Stimulated activated naive CD4-positive, alpha-beta T cell treated with Interleukin-2 at 50 U/mL for 16 hours (primary cell): Measurements from ENCODE around the gene DOCK1.

Experiments
- DNase-seq: peaks from one replicate; lab custom pipeline; 2025; lab: John Stamatoyannopoulos, UW

Gene DOCK1

DNA sequence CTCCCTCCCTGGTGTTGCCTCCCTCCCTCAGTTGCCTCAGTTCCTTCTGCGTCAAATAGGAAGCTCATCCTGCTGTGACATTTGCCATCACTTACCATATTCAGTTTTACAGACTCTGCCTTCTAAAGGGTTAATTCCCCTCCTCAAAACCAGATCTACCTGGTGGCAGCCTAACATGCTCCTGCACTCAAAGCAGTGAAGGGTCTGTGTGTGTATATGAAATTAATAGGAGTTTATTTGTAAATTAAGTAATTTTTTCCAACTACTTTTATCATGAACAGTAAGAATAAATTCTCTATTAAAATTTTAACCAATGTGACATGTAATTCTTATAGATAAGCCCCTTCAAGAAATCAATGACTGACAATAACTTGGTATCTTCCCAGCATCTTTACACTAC, 449.8 kb downstream of the DOCK1 start:
- DNase-seq = no peak

DNA sequence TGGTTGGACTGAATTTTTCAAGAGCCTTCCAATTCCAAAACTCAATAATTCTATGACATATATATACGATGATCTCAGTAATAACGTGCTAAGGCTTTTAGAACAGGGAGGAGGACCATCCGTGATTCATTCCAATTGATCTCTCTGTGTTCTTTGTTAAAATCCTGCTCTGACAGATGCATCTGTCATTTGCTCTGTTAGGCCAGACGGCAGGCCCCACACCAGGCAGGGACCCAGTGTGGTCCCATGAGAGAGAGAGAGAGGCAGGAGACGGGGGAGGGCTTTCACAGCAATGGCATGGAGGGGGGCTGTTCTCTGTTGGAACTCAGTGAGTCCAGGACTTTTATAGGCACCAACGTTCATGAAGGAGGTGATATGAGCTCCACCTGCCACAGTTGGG, 451.1 kb downstream of the DOCK1 start:
- no peak for DNase-seq

DNA sequence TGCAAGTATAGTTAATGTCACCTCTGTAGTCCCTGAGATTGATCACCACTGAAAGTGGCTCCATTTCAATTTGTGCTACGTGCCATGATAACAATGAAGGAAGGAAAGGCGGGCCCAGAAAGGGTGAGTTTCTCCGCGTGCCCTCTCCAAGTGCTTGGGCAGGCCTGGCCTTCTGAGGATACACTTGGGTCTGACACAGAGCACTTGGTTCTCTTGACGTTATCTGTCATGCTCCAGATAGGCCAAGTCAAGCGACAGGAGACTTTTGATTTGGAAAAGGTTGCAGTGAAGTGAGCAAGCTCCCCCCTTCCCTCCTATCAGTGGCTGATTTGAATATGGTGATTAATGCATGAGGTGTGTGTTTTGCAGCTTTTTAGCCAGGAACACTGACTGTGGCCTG, 452.0 kb downstream of the DOCK1 start:
- no peak for DNase-seq

DNA sequence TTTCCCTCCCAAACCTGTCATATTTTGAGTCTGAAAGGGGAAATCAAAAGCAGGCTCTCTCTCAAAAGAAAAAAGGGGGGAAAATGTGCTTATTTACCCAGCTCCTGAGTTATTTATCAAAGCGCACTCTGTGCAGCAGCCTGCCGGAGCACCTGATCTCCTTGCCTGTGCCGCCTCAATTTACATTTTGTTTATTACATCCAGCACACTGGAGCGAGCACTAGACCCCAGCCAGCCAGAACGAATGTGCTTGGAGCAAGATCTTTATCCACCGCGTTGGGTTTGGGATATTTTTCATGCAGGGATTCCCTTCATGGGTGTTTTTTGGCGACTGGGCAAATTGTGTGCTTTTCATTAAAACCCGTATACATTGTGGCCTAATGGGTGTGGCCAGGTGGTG, 453.1 kb downstream of the DOCK1 start:
- DNase-seq = no peak

DNA sequence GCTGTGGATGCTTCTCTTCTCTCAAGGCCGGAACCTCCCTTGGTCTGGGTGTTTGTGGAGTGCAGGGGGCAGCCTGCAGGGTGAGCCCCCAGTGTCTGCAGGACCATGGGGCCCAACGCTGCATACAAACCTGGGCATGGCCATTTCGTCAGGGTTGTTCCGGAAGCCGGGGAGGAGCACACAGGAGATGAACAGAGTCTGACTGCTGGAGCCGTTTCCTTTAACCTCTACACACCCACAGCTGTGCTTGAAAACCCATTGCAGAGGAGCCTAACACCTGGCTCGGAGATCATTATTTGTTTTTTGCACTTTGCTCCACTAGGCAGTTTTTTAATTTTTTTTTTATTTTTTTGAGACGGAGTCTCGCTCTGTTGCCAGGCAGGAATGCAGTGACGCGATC, 458.8 kb downstream of the DOCK1 start:
- DNase-seq = no peak

DNA sequence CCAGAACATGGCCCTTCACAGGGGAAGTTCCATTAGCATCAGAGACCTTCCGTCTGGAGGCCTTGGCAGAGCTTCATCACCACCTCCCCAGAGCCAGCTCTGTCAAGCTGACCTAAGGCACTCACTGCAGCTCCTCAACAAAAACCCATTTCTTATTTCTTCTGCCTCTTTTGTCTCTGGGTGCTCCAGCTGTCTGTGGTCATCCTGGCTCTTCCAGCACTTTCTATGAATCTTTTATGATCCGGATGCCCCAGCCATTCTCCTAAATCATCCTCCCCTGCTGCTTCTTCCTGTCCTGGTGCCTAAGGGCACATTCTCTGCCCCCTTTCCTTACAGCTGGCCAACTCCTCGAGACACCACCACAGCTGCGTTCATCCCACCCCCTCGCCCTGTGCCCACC, 462.9 kb downstream of the DOCK1 start:
- DNase-seq = no peak

DNA sequence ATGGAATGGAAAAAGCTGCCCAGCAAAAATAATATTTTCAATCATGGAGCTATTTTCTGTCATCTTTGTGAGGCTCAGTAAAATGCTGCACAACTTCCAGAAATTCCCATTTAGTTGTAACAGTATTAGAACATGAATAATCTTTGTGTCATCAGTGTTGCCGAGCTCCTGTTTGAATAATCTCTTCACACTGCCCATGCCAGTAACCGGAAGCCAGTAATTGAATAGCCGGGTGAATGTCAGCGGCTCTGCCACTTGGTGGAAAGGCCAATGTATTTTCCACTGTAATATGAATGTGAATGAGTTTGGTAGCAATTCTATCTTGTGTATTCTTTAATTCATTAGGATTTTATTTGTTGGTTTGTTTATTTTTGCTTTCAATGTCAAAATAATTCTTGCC, 463.7 kb downstream of the DOCK1 start:
- no peak for DNase-seq

DNA sequence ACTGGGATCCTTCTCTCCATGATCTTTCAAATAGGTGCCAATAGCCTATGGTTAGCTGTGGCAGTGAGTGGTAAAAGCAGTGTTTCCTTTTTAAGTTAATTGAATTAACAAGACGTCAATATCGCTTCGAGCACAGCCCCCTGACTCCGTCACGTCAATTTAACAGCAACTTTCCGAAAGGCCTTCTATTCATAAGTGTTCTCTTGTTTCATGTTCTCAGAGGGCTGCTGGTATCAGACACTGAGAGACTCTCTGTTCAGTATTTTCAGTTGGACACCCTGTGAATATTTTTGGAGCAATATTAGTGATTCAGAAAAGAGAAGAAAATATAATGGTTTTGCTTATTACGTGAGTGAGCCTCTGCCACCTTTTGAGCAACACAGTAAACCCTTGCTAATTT, 465.4 kb downstream of the DOCK1 start:
- DNase-seq = no peak

DNA sequence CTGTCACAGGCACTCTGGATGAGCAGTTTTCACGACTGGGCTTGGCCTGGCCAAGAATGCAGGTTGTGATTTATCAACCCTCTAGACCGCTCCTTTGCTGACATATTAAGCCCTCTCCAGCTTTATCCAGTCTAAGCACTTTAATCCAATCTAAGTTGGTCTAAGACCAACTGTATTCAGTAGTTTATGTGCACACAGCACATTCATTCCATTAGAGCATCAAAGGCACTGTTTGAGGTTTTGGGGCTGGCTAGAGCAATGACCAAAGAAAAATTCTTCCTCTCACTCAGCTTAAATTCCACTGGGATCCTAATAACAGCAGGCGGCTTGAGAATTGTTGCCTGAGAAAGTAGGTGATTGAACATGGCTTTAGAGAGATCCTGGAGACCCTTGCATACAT, 467.1 kb downstream of the DOCK1 start:
- no peak for DNase-seq

DNA sequence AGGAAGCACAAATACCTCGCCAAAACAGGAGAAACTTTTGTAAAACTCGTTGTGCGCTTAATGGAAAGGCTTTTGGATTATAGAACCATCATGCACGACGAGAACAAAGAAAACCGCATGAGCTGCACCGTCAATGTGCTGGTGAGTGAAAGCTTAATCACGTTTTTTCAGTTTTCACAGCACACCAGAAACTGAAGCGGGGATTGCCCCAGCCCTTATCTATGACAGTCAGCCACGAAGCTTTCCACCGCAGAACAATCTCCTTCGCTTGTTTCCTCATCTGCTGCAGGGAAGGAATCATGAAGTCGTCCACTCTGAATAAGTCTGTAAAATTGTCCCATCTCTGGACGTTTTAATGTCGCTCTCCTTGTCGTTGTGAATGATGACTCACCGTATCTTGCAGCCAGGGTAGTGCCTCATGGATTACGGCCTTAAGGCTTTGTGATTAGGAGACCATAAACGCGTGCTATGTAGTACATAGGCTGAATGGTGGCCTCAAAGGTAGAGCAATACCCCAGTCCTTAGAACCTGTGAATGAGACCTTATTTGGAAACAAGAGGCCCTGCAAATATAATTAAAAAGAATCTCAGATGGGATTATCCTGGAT, 468.9 kb downstream of the DOCK1 start:
- DNase-seq = no peak

DNA sequence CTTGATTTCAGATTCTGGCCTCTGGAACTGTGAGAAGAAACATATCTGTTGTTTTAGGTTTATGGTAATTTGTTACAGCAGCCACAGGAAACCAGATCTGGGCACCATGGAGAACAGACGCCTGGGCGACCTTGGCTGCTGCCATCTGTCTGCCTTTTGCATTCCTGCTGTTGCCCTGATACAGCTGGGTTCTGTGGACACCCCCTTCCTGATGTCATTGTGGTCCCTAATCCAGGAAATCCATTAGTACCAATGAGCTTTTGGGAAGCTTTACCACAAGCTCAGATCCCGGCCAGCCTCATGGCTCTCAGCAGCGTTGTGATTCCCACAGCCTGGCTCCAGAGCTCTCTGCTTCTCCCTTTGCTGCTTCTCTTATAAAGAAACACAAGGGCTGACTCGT, 469.7 kb downstream of the DOCK1 start:
- DNase-seq = no peak

DNA sequence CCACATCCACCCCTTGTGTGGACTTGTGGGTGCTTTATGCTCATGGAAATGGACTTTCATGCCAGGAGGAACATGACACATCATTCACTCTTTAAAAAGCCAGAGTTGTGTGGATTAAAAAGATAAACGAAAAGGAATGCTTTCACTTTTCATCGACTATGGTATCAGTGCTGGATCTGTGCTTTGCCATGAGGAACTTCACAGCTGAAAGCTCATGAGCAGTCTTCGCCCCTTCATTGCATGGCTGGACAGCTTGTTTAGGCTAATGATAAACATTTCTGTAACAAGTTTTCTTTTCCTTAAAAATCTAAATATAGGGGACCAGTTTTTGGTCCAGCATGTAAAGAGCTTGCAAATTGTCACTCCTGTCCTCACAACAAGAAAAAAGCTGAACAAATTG, 470.2 kb downstream of the DOCK1 start:
- no peak for DNase-seq

DNA sequence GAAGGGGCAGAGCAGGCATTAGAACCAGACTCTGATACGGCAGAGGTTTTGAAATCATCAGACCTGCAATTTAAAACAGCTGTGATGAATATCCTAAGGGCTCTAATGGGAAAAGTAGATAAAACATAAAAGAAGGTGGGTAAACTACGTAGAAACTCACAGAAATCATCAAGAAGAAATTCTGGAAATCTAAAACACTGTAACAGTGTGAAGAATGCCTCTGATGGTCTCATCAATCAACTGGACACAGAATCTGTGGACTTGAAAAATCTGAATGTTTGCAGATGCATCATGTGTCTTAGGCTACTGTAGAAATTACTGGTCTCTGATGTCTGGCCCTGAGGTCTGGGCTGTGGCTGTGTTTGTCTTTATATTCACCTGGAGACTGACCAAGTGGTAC, 470.8 kb downstream of the DOCK1 start:
- no peak for DNase-seq

DNA sequence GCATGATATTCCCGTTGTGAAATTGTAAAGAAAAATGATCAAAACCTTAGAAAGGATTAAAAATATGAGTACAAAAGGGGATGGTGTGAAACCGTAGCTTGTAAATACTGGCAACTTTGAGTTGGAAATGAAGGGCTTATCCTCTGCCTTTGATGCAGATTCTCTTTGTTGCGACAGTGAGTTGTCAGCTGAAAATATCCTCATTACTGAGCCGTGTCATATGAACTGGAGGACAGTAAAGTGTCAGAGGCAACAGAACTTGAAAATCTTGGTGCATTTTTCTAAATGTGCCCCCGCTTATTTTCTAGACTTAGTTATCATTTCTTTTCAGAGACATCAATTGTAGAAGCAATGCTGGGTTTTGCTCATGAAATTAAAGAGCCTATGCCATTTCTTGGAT, 473.4 kb downstream of the DOCK1 start:
- DNase-seq = no peak

DNA sequence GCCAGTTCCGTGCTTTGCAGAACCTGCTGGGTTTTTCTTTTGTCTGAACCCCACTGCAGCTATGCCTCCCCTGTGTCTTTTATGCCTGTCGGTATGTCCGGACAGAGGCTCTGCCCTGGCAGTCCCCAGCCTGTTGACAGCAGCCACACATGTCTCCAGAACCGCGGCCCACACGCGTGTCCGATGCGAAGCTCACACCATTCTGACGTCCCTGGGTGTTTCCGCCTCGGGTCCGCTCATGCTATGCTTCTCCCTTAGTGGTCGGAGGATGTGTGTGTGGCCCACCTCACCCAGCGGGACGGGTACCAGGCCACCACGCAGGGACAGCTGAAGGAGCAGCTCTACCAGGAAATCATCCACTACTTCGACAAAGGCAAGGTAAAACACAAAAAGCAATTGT, 479.3 kb downstream of the DOCK1 start:
- DNase-seq = no peak

DNA sequence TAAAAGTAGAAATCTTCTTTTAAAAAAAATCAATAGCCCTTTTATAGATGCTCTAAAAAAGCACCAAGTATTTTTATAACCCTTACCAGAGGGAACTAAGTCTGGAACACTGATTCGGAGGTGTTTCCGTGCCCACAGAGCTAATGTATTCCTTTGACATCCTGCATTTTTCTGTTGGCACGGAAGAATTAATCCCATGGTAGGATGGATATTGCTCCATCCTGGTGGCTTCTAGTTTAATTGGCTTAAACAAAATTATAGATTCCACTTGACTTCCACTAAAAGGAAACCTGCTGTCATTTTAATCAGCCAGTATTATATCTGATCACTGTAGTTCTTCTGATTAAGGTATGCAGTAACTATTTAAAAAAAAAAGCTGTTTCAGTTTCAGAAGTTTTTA, 479.8 kb downstream of the DOCK1 start:
- DNase-seq = no peak

DNA sequence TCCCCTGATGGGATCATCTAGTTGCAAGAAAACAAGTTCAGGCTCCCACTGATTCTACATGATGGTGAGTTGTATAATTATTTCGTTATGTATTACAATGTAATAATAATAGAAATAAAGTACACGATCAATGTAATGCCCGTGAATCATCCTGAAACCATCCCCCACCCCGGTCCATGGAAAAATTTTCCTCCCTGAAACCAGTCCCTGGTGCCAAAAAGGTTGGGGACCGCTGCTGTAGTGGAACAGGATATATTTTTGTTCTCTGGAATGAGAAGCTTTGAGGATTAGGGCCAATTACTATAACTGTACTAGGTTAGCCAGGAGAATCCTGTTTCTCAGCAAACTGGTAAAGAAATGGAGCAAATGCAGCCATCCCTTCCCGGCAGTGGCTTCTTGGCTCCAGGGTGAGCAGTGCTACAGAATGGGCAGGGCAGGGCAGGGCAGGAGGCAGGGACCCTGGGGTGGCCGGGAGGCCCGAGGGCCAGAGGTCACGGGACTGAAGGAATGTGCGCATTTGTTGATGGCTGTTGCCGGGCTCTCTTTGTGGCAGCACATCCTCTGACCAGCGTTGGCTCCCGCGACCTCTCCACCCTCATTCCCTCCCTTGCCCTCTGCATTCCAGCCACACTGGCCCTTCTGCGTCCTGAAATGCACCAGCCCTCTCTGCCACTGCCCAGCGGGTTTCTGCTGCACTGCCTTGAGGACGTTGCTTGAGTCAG, 481.5 kb downstream of the DOCK1 start:
- DNase-seq = no peak

DNA sequence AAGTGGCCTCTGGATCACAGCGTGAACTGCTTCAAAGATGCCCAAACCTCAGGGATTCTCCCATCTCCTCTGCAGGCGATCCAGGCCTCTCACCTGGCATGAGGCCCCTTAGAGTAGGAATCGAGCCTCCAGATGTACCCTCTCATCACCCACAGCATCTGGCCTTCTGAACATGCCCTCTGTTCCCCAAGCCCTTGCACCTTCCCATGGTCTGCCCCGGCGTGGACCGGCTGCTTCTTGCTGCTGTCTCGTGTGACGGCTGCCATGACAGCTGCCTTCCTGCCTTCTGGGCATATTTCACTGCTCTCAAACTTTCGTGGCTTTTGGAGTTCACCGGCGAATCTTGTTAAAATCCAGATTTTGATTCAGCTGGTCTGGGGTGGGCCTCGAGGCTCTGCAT, 486.6 kb downstream of the DOCK1 start:
- DNase-seq = no peak

DNA sequence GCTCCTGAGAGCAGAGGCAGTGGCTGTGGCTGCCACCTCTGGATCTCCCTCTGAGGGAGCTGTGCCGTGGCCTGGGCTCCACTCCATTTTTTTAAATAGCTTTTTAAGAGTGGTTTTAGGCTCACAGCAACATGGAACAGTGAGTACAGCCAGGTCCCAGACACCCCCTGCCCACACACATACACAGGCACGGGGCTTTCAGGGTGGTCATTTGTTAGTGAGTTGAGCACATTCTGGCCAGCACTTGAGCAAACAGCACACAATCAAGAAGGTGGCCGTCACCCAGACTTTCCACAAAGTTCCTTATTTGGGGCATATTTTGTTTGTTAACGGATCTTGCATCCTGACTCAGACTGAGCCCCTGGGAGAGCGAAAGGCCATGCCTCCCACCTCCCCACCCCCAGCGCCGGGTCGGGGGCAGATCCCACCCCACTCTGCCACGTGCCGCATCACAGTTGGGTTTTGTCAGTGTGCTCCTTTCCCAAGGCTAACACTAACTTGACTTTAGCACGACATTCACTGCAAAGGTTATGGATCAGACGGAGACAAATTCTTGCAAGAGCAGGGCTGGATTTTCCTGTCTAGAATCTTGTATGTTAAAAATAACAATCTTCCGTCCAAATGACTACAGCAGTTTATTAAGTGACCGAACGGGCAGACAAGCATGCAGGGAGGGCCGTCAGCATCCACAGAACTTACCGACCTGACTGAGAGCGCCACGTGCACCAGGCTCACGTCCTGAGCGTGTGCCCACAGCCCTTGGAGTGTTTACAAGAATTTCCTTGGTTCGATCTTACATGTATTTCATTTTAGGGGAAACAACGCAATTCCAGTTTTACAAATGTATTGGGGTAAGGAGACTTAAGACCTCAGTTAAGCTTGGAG, 487.4 kb downstream of the DOCK1 start:
- no peak for DNase-seq

DNA sequence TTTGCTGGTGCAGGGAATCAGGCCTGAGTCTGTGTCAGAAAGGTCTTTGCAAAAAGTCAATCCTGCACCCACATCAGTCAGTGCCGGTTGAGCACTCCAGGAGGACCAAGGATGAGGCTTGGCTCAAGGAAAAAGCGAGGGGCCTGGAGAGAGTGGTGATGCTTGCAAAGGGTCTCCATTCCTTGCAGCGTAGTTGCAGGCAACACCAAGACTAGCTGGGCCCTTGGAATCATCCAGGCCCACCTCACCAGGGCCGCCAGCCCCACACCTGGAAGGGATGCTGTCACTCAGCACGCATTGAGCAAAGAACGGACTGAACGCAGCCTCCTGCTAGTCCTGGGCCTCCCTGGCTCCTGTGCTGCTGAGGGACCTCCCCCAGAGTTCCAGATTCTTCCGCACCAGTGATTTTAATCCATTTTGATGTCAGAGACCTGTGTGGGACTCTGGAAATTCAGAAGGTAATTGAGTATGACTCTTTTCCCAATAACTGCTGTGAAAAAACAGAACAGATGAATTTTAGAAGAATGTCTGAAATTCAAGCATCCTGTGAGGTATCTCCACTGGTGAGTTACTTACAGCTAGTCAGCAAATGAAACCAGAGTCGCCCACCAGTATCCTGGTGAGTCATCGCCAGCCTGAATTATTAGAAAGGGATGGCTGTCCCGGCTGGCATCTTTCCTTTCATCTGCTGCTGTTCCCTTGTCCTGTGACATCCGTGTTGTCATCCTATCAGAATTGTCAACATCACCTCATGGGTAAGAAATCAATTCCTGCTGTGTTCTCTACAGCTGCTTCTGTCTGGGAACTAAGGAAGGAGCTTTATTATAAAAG, 493.1 kb downstream of the DOCK1 start:
- DNase-seq = no peak

DNA sequence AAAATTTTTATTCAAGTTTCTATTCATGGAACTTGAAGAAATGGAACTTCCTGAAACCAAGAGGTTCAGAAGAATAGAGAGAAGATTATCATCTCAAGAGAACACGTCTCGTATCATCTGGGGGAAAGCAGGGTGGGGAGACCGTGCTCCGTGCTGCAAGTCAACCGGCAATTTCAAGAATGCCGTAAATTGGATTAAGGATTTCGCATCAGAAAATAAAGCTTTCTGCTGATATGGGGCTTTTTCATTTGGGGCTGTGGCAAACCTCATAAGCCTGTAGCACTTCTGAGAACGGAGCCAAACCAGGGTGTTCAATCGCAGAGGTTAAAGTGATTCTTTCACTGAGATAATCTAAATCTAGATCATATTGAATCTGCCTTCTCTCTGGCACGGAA, 493.7 kb downstream of the DOCK1 start:
- no peak for DNase-seq

DNA sequence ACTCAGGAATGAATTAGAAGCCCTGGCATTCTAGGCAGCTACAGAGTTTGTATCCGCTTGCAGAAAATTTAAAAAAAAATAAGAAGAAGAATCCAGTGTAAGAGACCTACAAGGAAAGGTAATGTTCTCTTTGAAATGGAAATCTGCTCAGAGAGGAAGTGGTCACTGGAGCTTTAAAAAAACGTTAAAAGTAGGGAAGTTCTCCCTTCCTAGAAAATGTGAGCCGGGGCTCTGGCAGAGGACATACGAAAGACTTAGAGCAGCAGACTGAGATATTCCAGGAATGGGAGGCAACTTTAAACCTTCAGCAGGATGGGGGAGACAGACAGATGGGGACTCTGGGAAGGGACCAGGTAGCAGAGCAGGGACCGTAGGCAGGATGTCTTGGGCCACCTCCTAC, 494.4 kb downstream of the DOCK1 start:
- no peak for DNase-seq
